ENCODE data around the gene GLTPD2. TPM values are rescaled to one million over a fixed set of nuclear protein-coding genes. Genes with fewer than 3 reads are reported as not detected.

The GLTPD2 gene
- not detected in 2 replicates for total RNA-seq

DNA sequence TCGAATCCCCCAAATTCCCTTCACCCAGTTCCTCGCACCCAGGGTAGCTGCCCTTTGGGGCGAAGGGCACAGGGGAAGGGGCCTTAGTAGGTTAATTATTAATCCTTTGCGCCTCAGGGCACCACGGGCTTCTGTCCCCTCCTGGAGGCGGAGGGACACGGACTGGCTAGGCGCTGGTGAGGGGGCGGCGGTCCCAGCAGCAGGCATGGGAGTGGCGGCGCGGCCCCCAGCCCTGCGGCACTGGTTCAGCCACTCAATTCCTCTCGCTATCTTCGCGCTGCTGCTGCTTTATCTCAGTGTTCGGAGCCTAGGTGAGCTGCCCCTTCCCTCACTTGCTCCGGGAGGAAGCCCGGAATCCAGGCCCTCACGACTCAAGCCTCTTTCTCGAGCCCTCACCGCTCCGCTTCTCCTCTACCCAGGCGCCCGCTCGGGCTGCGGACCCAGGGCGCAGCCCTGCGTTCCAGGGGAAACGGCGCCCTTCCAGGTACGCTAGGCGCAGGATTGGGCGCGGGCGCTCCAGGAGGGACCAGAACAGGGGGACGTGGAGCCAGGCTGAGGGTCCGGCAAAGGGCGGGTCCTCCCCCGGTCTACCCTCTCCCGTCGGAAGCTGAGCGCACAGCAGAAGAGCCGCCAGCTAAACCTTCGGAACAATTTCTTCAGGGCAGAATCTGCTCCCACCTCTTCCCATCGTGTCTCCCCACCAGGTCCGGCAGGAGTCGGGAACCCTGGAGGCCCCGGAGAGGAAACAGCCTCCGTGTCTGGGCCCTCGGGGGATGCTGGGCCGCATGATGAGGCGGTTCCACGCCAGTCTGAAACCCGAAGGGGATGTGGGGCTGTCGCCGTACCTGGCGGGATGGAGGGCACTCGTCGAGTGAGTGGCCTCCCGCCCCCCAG, at the start of gene GLTPD2:
GLTPD2 (plus strand) TSS at position 158 of the 894 bp plus-strand sequence; CDS start at position 206, 48 bp downstream.
- no peak for DNase-seq (ENCODE audit: extremely low read depth, low read depth, low spot score)

- DNase-seq (ENCODE audit: extremely low read depth, low read depth, low spot score): no peak
These were observed 49.4 kb upstream of the GLTPD2 start, which contains the start of the genes CXCL16 and ZMYND15 for GRCh38 chr17:4739122-4740024. Gene CXCL16, minus strand, starts transcription at chr17:4739928. Its CDS starts 589 bp downstream, at chr17:4739339. Gene ZMYND15, plus strand, starts transcription at chr17:4739833. Its CDS starts 716 bp downstream, at chr17:4740549.

- DNase-seq (ENCODE audit: extremely low read depth, low read depth, low spot score): no peak
These were observed 48.8 kb upstream of the GLTPD2 start for GRCh38 chr17:4740025-4740351.

DNA sequence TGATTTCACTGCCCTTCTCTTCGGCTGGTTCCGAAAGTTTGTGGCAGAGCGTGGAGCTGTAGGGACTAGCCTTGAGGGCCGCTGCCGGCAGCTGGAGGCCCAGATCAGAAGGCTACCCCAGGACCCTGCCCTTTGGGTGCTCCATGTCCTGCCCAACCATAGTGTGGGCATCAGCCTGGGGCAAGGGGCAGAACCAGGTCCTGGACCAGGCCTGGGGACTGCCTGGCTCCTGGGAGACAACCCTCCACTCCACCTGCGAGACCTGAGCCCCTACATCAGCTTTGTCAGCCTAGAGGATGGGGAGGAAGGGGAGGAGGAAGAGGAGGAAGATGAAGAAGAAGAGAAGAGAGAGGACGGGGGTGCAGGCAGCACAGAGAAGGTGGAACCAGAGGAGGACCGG, 48.2 kb upstream of the GLTPD2 start:
- DNase-seq (ENCODE audit: extremely low read depth, low read depth, low spot score): no peak

- no peak for DNase-seq (ENCODE audit: extremely low read depth, low read depth, low spot score)
These were observed 47.2 kb upstream of the GLTPD2 start for GRCh38 chr17:4741544-4741943.

- DNase-seq (ENCODE audit: extremely low read depth, low read depth, low spot score): no peak
These were observed 46.6 kb upstream of the GLTPD2 start for GRCh38 chr17:4742133-4742532.

DNA sequence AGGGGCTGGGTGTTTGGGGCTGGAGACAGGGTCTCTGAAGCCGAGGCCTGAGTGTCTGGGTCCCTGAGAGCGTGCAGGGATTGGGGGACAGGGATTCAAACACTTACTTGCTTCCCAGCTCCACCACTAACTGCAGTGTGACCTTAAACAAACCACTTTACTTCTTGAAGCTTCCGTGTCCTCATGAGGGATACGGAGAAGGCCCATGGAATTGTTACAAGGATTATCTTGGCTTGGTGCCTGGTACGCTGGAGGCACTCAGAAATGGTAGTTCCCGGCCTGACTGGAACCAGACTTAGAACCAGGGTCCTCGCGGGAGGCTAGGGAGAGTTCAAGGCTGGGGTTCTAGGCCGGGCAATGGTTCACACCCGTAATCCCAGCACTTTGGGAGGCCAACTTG, 46.1 kb upstream of the GLTPD2 start:
- no peak for DNase-seq (ENCODE audit: extremely low read depth, low read depth, low spot score)

DNA sequence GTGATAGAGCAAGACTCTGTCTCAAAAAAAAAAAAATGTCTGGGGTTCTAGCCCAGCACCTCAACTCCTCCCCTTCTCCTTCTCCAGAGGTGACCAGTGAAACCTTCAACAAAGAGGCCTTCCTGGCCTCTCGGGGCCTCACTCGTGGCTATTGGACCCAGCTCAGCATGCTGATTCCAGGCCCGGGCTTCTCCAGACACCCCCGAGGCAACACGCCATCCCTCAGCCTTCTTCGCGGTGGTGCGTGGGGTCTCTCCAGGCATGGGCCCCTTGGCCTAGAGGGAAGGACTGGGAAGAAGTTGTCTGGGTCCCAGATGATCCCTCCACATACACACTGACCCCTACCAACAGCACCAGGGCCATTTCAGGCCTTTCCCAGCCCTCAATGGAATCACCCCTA, 45.5 kb upstream of the GLTPD2 start:
- no peak for DNase-seq (ENCODE audit: extremely low read depth, low read depth, low spot score)

- no peak for DNase-seq (ENCODE audit: extremely low read depth, low read depth, low spot score)
These were observed 44.9 kb upstream of the GLTPD2 start for GRCh38 chr17:4743898-4744297.

- DNase-seq (ENCODE audit: extremely low read depth, low read depth, low spot score): no peak
These were observed 43.5 kb upstream of the GLTPD2 start for GRCh38 chr17:4744999-4745969.

- no peak for DNase-seq (ENCODE audit: extremely low read depth, low read depth, low spot score)
These were observed 40.9 kb upstream of the GLTPD2 start for GRCh38 chr17:4747847-4748246.

DNA sequence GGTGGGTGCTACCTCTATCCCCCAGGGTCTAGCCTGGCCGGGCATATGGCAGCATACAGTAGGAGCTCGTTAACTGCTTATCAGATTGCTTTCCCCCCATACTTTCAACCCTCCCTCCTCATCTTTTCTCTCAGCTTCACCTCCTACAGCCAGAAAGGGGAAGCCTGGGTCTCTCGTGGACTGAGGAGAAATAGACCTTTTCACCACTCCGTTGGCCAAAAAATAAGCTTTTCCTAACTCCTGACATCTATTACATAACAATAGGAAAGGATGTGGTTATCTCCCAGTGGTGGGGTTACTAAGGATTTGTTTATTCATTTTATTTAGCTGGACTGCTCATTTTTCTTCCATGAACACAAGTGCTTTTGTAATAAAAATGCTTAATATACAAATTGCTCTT, 40.1 kb upstream of the GLTPD2 start:
- DNase-seq (ENCODE audit: extremely low read depth, low read depth, low spot score): no peak

DNA sequence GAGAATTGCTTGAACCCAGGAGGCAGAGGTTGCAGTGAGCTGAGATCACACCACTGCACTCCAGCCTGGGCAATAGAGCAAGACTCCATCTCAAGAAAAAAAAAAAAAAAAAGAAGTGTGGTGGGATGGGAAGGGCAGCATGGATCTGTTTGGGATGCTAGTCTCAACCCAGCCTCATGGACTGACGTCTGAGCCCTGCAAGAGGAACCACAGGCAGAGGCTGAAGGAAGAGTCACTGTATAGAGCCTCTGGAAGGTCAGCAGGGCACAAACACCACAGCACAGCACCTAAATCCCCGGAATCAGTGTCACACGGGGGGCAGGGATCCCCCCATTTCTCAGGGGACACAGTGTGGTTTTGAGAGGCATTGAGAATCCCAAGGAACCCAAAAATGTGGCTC, 38.2 kb upstream of the GLTPD2 start:
- no peak for DNase-seq (ENCODE audit: extremely low read depth, low read depth, low spot score)

DNA sequence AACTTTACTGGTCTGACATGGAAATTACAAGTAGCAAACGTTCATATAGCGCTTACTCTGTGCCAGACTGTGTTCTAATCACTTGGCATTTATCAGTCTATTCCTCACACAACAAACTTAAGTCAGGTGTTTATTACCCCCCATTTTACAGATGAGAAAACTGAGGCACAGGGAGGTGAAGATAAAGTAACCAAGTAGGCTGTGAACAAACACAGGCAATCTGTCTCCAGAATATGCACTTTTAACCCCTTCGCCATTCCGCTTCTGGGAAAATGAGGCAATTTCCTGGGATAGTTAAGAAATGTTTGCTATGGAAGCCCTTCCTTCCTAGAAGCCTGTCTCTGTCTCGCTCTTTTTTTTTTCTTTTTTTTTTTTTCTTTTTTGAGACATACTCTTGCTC, 36.8 kb upstream of the GLTPD2 start:
- no peak for DNase-seq (ENCODE audit: extremely low read depth, low read depth, low spot score)

- DNase-seq (ENCODE audit: extremely low read depth, low read depth, low spot score): no peak
These were observed 35.4 kb upstream of the GLTPD2 start for GRCh38 chr17:4753392-4753791.

DNA sequence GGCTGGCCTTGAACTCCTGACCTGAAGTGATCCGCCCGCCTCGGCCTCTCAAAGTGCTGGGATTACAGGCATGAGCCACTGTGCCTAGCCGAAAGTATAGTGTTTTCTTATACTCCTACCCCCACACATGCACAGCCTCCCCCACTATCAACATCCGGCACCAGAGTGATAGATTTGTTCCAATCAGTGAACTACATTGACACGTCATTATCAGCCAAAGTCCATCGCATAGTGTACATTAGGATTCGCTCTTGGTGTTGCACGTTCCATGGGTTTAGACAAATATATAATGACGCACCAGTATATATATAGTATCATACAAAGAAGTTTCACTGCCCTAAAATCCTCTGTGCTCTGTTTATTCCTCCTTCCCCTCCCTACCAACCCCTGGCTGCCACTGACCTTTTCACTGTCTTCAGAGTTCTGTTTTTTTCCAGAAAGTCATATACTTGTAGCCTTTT, 29.0 kb upstream of the GLTPD2 start:
- no peak for DNase-seq (ENCODE audit: extremely low read depth, low read depth, low spot score)

DNA sequence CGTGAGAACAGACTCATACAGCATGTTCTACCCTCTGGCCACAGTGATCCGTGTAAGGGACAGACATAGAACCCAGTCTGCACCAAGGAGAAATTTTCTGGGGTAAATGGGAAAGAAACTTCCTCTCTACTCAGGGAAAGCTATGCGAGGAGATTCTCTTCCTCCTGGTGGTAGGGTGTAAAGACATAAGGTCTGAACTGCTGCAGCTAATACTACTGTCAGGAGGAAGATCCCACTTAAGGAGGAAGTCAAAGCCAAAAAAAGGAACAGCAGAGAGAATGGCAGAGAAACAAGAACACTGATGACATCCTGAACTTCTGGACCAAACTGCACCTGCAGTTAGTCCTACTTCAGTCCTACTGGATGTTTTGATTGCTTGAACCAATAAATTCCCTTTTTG, 24.2 kb upstream of the GLTPD2 start:
- DNase-seq (ENCODE audit: extremely low read depth, low read depth, low spot score): no peak

DNA sequence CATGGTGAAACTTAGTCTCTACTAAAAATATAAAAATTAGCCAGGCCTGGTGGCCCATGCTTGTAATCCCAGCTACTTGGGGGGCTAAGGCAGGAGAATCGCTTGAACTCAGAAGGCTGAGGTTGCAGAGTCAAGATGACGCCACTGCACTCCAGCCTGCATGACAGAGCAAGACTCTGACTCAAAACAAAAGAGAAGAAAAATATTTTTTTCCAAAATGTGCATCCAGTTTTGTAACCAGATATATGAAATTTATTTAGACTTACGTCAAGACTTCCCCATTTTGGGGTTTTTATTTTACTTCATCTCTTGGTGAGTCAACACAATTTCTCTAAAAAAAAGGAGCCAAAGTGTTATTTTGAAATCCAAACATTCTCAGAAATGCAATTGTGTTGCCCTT, 22.6 kb upstream of the GLTPD2 start:
- DNase-seq (ENCODE audit: extremely low read depth, low read depth, low spot score): no peak

GRCh38 chr17:4766723-4767122, 22.0 kb upstream of the GLTPD2 start:
- DNase-seq (ENCODE audit: extremely low read depth, low read depth, low spot score): no peak

- DNase-seq (ENCODE audit: extremely low read depth, low read depth, low spot score): no peak
These were observed 20.5 kb upstream of the GLTPD2 start for GRCh38 chr17:4768298-4768697.
